WTC11 (cell line): ENCODE measurements around the gene GNAL. TPM values are rescaled to one million over a fixed set of nuclear protein-coding genes. Genes with fewer than 3 reads are reported as not detected.

Source experiments
- ATAC-seq: fragments of 200-7000 bp; cut with Tn5 transposase; 2 replicates; pipeline ENCODE4 v1.10.0; 2021; ENCODE audit warnings: mild to moderate bottlenecking, moderate library complexity
- CTCF ChIA-PET: fragments of 300-600 bp; sonication (Branson Sonifier 250); formaldehyde crosslinking; loops from one replicate; lab custom pipeline; 2021; ENCODE audit warnings: antibody characterized with exemption; lab: Charles Lee
- POLR2A ChIA-PET: fragments of 350-600 bp; sonication (Branson Sonifier 250); formaldehyde crosslinking; loops from one replicate; lab custom pipeline; 2021; ENCODE audit warnings: antibody characterized with exemption; lab: Charles Lee
- DNase-seq: peaks from one replicate; pipeline ENCODE4 v3.0.0; 2021; ENCODE audit warnings: low spot score
- H3K27ac Mint-ChIP-seq: 2 replicates; pipeline ENCODE4 v1.8.0; 2021; ENCODE audit warnings: mixed read lengths
- H3K27me3 Mint-ChIP-seq: 2 replicates; pipeline ENCODE4 v1.8.0; 2021; ENCODE audit warnings: low read depth, mild to moderate bottlenecking, moderate library complexity, mixed read lengths
- H3K36me3 Mint-ChIP-seq: 2 replicates; pipeline ENCODE4 v1.8.0; 2021; ENCODE audit warnings: mixed read lengths
- H3K4me1 Mint-ChIP-seq: 2 replicates; pipeline ENCODE4 v1.8.0; 2022; ENCODE audit warnings: mixed read lengths
- H3K4me3 Mint-ChIP-seq: 2 replicates; pipeline ENCODE4 v1.8.0; 2021; ENCODE audit warnings: mild to moderate bottlenecking, moderate library complexity, mixed read lengths
- H3K9me3 Mint-ChIP-seq: 2 replicates; pipeline ENCODE4 v1.8.0; 2021; ENCODE audit warnings: mixed read lengths
- ATF1 ChIP-seq: sonication (generic); formaldehyde crosslinking; IDR thresholded peaks from 2 replicates; pipeline ENCODE4 v1.8.1; 2023; ENCODE audit warnings: mild to moderate bottlenecking, moderate library complexity, missing genetic modification reagents
- ERG ChIP-seq: fragments of 250-450 bp; sonication (Bioruptor Pico); IDR thresholded peaks from 2 replicates; pipeline ENCODE4 v1.8.0; 2021; ENCODE audit warnings: mild to moderate bottlenecking
- GTF2I ChIP-seq: fragments of 250-450 bp; sonication (Bioruptor Pico); conservative IDR thresholded peaks from 2 replicates; pipeline ENCODE4 v1.4.0; 2021; ENCODE audit warnings: mild to moderate bottlenecking
- MAX ChIP-seq: sonication (generic); formaldehyde crosslinking; IDR thresholded peaks from 2 replicates; pipeline ENCODE4 v1.8.0; 2022; ENCODE audit warnings: mild to moderate bottlenecking, missing genetic modification reagents
- MXD4 ChIP-seq: fragments of 250-450 bp; sonication (Bioruptor Pico); IDR thresholded peaks from 2 replicates; pipeline ENCODE4 v1.8.0; 2021; ENCODE audit warnings: mild to moderate bottlenecking, moderate library complexity, borderline replicate concordance
- MYBL2 ChIP-seq: sonication (generic); formaldehyde crosslinking; IDR thresholded peaks from 2 replicates; pipeline ENCODE4 v1.8.1; 2023; ENCODE audit warnings: mild to moderate bottlenecking, moderate library complexity, missing genetic modification reagents
- NFE2L1 ChIP-seq: sonication (generic); formaldehyde crosslinking; IDR thresholded peaks from 2 replicates; pipeline ENCODE4 v1.8.1; 2023; ENCODE audit warnings: missing genetic modification reagents
- TEAD1 ChIP-seq: sonication (generic); formaldehyde crosslinking; IDR thresholded peaks from 2 replicates; pipeline ENCODE4 v1.8.0; 2022; ENCODE audit warnings: mild to moderate bottlenecking, missing genetic modification reagents
- ZBTB21 ChIP-seq: sonication (generic); formaldehyde crosslinking; IDR thresholded peaks from 2 replicates; pipeline ENCODE4 v1.8.1; 2023; ENCODE audit warnings: mild to moderate bottlenecking, missing genetic modification reagents, borderline replicate concordance
- ZBTB43 ChIP-seq: sonication (generic); formaldehyde crosslinking; IDR thresholded peaks from 2 replicates; pipeline ENCODE4 v1.8.1; 2023; ENCODE audit warnings: mild to moderate bottlenecking, missing genetic modification reagents
- ZNF121 ChIP-seq: sonication (generic); formaldehyde crosslinking; IDR thresholded peaks from 2 replicates; pipeline ENCODE4 v1.8.0; 2023; ENCODE audit warnings: missing genetic modification reagents
- ZNF396 ChIP-seq: fragments of 250-450 bp; sonication (Bioruptor Pico); IDR thresholded peaks from 2 replicates; pipeline ENCODE4 v1.8.0; 2021; ENCODE audit warnings: mild to moderate bottlenecking, moderate library complexity, borderline replicate concordance
- total RNA-seq: library from RNA; stranded (reverse); gene quantifications from 3 replicates; pipeline ENCODE4 v1.2.3, GENCODE V29; 2021
- TF ChIP-seq, protein P1 (sequence below): fragments of 250-450 bp; sonication (Bioruptor Pico); IDR thresholded peaks from 2 replicates; pipeline ENCODE4 v1.9.0; 2021; ENCODE audit warnings: mild to moderate bottlenecking
- TF ChIP-seq, protein P2 (sequence below): sonication (generic); formaldehyde crosslinking; IDR thresholded peaks from 2 replicates; pipeline ENCODE4 v1.8.0; 2023; ENCODE audit warnings: missing genetic modification reagents
- TF ChIP-seq, protein P3 (sequence below): sonication (generic); formaldehyde crosslinking; IDR thresholded peaks from 2 replicates; pipeline ENCODE4 v1.8.0; 2023; ENCODE audit warnings: missing genetic modification reagents, mild to moderate bottlenecking, borderline replicate concordance
- TF ChIP-seq, protein P4 (sequence below): sonication (generic); formaldehyde crosslinking; IDR thresholded peaks from 2 replicates; pipeline ENCODE4 v1.8.0; 2022; ENCODE audit warnings: mild to moderate bottlenecking, missing genetic modification reagents

The GNAL gene
- total RNA-seq, 1 experiment from 2014 or later, result 22.3 TPM

GRCh38 chr18:11887328-11888128, 198.5 kb downstream of the GNAL start (continued):
- no peak for TF ChIP-seq ZBTB43 (CRISPR knock-in tag)

DNA sequence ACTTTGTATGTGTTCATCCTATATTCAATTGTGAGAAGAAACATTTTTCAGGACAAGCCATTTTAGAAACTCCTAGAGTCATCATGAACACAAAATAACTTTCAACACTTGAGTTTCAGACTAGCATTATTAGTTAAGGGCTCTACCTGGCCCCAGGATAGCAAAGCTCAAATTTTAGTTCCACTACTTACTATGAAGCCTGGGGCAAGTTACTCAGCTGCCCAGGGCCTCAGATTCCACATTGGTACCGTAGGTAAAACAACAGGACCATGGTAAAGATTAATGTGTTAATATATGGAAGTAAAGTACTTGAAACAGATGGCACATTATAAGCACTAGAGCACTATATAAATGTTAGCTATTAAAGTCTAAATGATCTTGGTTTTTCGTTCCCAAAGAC, 199.7 kb downstream of the GNAL start:
- DNase-seq (no peak), ATAC-seq (no peak)
- H3K36me3 Mint-ChIP-seq, result peaks cover 47% of the 10 kb centered on the region
- no peak overlapping the region for H3K4me3 Mint-ChIP-seq
- H3K9me3 Mint-ChIP-seq, result no peaks in the 10 kb centered on the region
- ChIA-PET CTCF (no interaction called here), POLR2A (no interaction called here)
- TF ChIP-seq, protein P1, sequence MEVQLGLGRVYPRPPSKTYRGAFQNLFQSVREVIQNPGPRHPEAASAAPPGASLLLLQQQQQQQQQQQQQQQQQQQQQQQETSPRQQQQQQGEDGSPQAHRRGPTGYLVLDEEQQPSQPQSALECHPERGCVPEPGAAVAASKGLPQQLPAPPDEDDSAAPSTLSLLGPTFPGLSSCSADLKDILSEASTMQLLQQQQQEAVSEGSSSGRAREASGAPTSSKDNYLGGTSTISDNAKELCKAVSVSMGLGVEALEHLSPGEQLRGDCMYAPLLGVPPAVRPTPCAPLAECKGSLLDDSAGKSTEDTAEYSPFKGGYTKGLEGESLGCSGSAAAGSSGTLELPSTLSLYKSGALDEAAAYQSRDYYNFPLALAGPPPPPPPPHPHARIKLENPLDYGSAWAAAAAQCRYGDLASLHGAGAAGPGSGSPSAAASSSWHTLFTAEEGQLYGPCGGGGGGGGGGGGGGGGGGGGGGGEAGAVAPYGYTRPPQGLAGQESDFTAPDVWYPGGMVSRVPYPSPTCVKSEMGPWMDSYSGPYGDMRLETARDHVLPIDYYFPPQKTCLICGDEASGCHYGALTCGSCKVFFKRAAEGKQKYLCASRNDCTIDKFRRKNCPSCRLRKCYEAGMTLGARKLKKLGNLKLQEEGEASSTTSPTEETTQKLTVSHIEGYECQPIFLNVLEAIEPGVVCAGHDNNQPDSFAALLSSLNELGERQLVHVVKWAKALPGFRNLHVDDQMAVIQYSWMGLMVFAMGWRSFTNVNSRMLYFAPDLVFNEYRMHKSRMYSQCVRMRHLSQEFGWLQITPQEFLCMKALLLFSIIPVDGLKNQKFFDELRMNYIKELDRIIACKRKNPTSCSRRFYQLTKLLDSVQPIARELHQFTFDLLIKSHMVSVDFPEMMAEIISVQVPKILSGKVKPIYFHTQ (CRISPR knock-in tag), result no peak
- TF ChIP-seq ZNF121 (no peak), TEAD1 (no peak), ZBTB21 (CRISPR knock-in tag) (no peak)
- TF ChIP-seq, protein P2, sequence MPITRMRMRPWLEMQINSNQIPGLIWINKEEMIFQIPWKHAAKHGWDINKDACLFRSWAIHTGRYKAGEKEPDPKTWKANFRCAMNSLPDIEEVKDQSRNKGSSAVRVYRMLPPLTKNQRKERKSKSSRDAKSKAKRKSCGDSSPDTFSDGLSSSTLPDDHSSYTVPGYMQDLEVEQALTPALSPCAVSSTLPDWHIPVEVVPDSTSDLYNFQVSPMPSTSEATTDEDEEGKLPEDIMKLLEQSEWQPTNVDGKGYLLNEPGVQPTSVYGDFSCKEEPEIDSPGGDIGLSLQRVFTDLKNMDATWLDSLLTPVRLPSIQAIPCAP (CRISPR knock-in tag), result no peak
- TF ChIP-seq, protein P3, sequence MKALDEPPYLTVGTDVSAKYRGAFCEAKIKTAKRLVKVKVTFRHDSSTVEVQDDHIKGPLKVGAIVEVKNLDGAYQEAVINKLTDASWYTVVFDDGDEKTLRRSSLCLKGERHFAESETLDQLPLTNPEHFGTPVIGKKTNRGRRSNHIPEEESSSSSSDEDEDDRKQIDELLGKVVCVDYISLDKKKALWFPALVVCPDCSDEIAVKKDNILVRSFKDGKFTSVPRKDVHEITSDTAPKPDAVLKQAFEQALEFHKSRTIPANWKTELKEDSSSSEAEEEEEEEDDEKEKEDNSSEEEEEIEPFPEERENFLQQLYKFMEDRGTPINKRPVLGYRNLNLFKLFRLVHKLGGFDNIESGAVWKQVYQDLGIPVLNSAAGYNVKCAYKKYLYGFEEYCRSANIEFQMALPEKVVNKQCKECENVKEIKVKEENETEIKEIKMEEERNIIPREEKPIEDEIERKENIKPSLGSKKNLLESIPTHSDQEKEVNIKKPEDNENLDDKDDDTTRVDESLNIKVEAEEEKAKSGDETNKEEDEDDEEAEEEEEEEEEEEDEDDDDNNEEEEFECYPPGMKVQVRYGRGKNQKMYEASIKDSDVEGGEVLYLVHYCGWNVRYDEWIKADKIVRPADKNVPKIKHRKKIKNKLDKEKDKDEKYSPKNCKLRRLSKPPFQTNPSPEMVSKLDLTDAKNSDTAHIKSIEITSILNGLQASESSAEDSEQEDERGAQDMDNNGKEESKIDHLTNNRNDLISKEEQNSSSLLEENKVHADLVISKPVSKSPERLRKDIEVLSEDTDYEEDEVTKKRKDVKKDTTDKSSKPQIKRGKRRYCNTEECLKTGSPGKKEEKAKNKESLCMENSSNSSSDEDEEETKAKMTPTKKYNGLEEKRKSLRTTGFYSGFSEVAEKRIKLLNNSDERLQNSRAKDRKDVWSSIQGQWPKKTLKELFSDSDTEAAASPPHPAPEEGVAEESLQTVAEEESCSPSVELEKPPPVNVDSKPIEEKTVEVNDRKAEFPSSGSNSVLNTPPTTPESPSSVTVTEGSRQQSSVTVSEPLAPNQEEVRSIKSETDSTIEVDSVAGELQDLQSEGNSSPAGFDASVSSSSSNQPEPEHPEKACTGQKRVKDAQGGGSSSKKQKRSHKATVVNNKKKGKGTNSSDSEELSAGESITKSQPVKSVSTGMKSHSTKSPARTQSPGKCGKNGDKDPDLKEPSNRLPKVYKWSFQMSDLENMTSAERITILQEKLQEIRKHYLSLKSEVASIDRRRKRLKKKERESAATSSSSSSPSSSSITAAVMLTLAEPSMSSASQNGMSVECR (CRISPR knock-in tag), result no peak
- H3K27ac Mint-ChIP-seq, result no peak overlapping the region
- H3K4me1 Mint-ChIP-seq, result peaks cover 7% of the 10 kb centered on the region
- no peaks in the 10 kb centered on the region for H3K27me3 Mint-ChIP-seq

- DNase-seq (no peak), ATAC-seq (no peak)
- no peak overlapping the region for H3K4me3 Mint-ChIP-seq
- CTCF ChIA-PET, result no interaction called here
- peaks cover 44% of the 10 kb centered on the region for H3K36me3 Mint-ChIP-seq
- POLR2A ChIA-PET, result no interaction called here
- H3K4me1 Mint-ChIP-seq, result peaks cover 7% of the 10 kb centered on the region
- no peaks in the 10 kb centered on the region for H3K9me3 Mint-ChIP-seq
- H3K27me3 Mint-ChIP-seq, result no peaks in the 10 kb centered on the region
- H3K27ac Mint-ChIP-seq, result no peak overlapping the region
- TF ChIP-seq MYBL2 (CRISPR knock-in tag), result no peak
- TF ChIP-seq, protein P4, sequence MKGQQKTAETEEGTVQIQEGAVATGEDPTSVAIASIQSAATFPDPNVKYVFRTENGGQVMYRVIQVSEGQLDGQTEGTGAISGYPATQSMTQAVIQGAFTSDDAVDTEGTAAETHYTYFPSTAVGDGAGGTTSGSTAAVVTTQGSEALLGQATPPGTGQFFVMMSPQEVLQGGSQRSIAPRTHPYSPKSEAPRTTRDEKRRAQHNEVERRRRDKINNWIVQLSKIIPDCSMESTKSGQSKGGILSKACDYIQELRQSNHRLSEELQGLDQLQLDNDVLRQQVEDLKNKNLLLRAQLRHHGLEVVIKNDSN, result no peak
- no peak for TF ChIP-seq ZNF396
- TF ChIP-seq, protein P1 (CRISPR knock-in tag), result no peak
- no peak for TF ChIP-seq MXD4 (CRISPR knock-in tag)
- no peak for TF ChIP-seq ERG (CRISPR knock-in tag)
- no peak for TF ChIP-seq ATF1 (CRISPR knock-in tag)
- TF ChIP-seq GTF2I, result no peak
- no peak for TF ChIP-seq MAX (CRISPR knock-in tag)
- TF ChIP-seq NFE2L1, result no peak
Observed at GRCh38 chr18:11889284-11889683, 200.2 kb downstream of the GNAL start.
